ENCODE results near the gene ARHGAP4. TPM values are rescaled to one million over a fixed set of nuclear protein-coding genes. Genes with fewer than 3 reads are reported as not detected.

The ARHGAP4 gene
- 100 to 1,000 TPM; 155 to 276 TPM for total RNA-seq

- Mint-ChIP-seq H3K4me3 (peak within 1 kb of the TSS; percentile 89), H3K4me1 (ENCODE audit: low read depth in 2 of 2) (peaks cover 26 to 43% of the 10 kb centered on the region in 2 donors), H3K27ac (peak within 1 kb of the TSS; percentile 93 to 95), H3K27me3 (no peaks in the 10 kb centered on the region), H3K36me3 (no peaks in the 10 kb centered on the region), H3K9me3 (no peaks in the 10 kb centered on the region)
- DNase-seq (ENCODE audit: low spot score), result peak; percentile 78
- peak; percentile 25 to 39 for ATAC-seq
These were observed at the start of gene ARHGAP4 for GRCh38 chrX:153925739-153926551. ARHGAP4 (minus strand) TSS chrX:153926264; CDS start chrX:153926202, 62 bp downstream.

- Mint-ChIP-seq H3K9me3 (no peaks in the 10 kb centered on the region), H3K4me1 (ENCODE audit: low read depth in 2 of 2) (peaks cover 8 to 16% of the 10 kb centered on the region in 2 donors), H3K36me3 (no peaks in the 10 kb centered on the region), H3K4me3 (no peak overlapping the region), H3K27ac (peak overlapping the region; percentile 94 to 95), H3K27me3 (no peaks in the 10 kb centered on the region)
- ATAC-seq (no peak), DNase-seq (ENCODE audit: low spot score) (no peak)
These were observed 48.7 kb upstream of the ARHGAP4 start for GRCh38 chrX:153974726-153975286.

DNA sequence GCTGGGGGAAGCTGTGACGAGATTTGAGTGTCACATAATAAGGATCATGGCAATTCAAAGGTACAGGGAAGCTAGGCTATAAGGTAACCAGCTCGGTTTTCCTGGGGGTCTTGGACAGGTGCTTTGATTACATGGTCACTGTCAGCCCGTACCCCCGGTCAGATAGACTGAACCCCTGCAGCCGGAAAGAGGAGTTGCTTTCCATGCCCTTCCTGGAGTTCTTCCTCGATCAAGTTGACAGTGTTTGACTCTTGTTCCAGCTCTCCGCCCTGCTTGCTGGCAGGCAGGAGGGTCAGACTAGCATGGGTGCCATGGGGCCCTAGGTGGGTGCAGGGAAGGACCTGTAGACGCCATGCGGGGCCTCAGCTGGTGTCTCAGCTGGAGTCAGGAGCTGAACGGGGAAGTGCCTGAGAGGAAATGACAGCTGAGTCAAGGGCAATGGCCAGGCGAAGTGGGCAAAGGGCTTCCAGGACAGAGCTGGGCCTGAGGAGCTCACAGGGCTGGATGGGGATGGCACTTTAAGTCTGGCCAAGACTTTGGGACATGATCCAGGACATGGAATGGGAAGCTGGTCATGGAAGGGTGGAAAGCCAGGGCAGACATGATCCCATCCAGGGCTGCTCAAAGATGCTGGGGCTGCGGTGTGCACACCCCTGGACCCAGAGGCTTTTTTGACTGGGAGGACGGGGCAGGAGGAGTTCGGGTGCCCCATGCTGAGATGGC is 48.1 kb upstream of the ARHGAP4 start:
- no peaks in the 10 kb centered on the region for H3K9me3 Mint-ChIP-seq
- DNase-seq (ENCODE audit: low spot score), result no peak
- no peaks in the 10 kb centered on the region for H3K36me3 Mint-ChIP-seq
- no peaks in the 10 kb centered on the region for H3K27me3 Mint-ChIP-seq
- H3K4me1 Mint-ChIP-seq (ENCODE audit: low read depth in 2 of 2), result peaks cover 8 to 20% of the 10 kb centered on the region in 2 donors
- peak overlapping the region; percentile 94 to 95 for H3K27ac Mint-ChIP-seq
- H3K4me3 Mint-ChIP-seq, result peak overlapping the region; percentile 87
- no peak for ATAC-seq

DNA sequence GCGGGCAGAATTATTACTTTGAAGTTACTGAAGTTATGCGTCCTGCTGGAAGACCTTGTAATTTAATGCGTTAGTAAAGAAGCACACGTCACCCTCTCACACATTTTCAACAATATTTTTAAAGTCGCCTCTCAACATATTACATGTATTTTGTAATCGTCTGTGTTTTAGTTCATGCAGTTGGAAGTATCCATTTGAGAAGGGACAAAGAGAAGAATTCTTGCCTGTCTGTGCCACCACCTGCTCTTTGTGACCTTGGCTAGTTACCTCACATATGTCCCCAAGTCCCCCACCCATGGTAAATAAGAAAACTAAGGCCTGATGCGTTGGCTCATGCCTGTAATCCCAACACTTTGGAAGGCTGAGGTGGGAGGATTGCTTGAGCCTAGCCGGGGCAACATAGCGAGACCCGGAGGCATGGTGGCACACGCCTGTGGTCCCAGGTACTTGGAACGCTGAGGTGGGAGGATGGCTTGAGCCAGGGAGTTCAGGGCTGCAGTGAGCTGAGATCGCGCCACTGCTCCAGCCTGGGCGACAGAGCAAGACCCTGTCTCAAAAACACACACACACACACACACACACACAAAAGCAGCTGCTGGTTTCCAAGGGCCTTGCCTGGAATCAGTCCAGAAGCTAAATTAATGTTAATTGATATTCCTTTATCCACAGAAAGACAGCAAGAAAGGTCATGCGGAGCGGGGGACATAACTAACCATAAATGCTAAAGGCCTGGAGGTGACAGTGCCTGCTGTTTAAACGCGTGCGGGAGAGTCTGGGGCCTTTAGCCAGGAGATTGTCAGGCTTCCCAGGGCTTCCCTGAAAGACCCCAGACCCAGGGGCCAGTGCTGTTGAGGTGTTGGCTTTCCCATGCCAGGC is 47.3 kb upstream of the ARHGAP4 start:
- peak overlapping the region; percentile 94 to 95 for H3K27ac Mint-ChIP-seq
- peaks cover 9 to 20% of the 10 kb centered on the region in 2 donors for H3K4me1 Mint-ChIP-seq (ENCODE audit: low read depth in 2 of 2)
- ATAC-seq (no peak), DNase-seq (ENCODE audit: low spot score) (no peak)
- H3K36me3 Mint-ChIP-seq, result no peaks in the 10 kb centered on the region
- no peaks in the 10 kb centered on the region for H3K27me3 Mint-ChIP-seq
- H3K4me3 Mint-ChIP-seq, result peak overlapping the region; percentile 87
- H3K9me3 Mint-ChIP-seq, result no peaks in the 10 kb centered on the region

GRCh38 chrX:153972368-153973126 is 46.5 kb upstream of the ARHGAP4 start, which contains the start of gene TMEM187:
TMEM187 (plus strand) TSS chrX:153972754; CDS start chrX:153982063, 9,309 bp downstream.
- Mint-ChIP-seq H3K4me3 (peak within 1 kb of the TSS; percentile 97), H3K27ac (peak within 1 kb of the TSS; percentile 99 to 100), H3K36me3 (peaks cover 7% of the 10 kb centered on the region), H3K4me1 (ENCODE audit: low read depth in 2 of 2) (peaks cover 17 to 27% of the 10 kb centered on the region in 2 donors), H3K27me3 (no peaks in the 10 kb centered on the region), H3K9me3 (no peaks in the 10 kb centered on the region)
- peak; percentile 75 to 82 for ATAC-seq
- peak; percentile 93 for DNase-seq (ENCODE audit: low spot score)

GRCh38 chrX:153971450-153972367 is 45.6 kb upstream of the ARHGAP4 start, which contains the start of gene HCFC1:
HCFC1 (minus strand) TSS chrX:153971818; CDS start chrX:153970840, 978 bp downstream.
- peak within 1 kb of the TSS; percentile 97 for H3K4me3 Mint-ChIP-seq
- H3K4me1 Mint-ChIP-seq (ENCODE audit: low read depth in 2 of 2), result peaks cover 23 to 35% of the 10 kb centered on the region in 2 donors
- peak within 1 kb of the TSS; percentile 99 to 100 for H3K27ac Mint-ChIP-seq
- DNase-seq (ENCODE audit: low spot score) (peak; percentile 94), ATAC-seq (peak; percentile 61 to 76)
- H3K9me3 Mint-ChIP-seq, result no peaks in the 10 kb centered on the region
- H3K36me3 Mint-ChIP-seq, result peaks cover 9% of the 10 kb centered on the region
- no peaks in the 10 kb centered on the region for H3K27me3 Mint-ChIP-seq

DNA sequence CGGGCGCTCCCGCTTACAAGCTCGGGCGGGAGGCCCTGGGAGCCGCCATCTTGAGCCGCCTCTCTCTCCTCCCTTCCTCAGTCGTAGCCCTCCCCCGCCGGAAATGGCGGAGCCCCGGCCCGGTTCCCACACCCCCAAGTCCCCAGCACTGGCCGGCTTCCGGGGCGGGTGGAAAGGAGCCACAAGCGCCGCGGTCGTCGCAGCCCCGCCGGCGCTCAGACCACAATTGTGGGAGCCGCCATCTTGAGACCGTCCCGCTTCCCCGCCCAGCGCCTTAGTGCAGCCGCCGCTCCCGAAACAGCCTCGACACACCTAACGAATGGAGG is 45.0 kb upstream of the ARHGAP4 start:
- Mint-ChIP-seq H3K27me3 (no peaks in the 10 kb centered on the region), H3K36me3 (peaks cover 9% of the 10 kb centered on the region), H3K4me3 (peak overlapping the region; percentile 97), H3K27ac (peak overlapping the region; percentile 99 to 100), H3K9me3 (no peaks in the 10 kb centered on the region), H3K4me1 (ENCODE audit: low read depth in 2 of 2) (peaks cover 28 to 40% of the 10 kb centered on the region in 2 donors)
- peak; percentile 68 to 78 for ATAC-seq
- peak; percentile 95 for DNase-seq (ENCODE audit: low spot score)

- H3K4me3 Mint-ChIP-seq, result peak overlapping the region; percentile 97
These were observed 44.5 kb upstream of the ARHGAP4 start for GRCh38 chrX:153970357-153971123.

GRCh38 chrX:153969904-153970356 is 43.9 kb upstream of the ARHGAP4 start:
- H3K4me3 Mint-ChIP-seq, result peak overlapping the region; percentile 97
- peak overlapping the region; percentile 96 to 100 for H3K27ac Mint-ChIP-seq
- DNase-seq (ENCODE audit: low spot score), result no peak
- H3K36me3 Mint-ChIP-seq, result peaks cover 9% of the 10 kb centered on the region
- no peaks in the 10 kb centered on the region for H3K9me3 Mint-ChIP-seq
- H3K27me3 Mint-ChIP-seq, result no peaks in the 10 kb centered on the region
- H3K4me1 Mint-ChIP-seq (ENCODE audit: low read depth in 2 of 2), result peaks cover 30 to 47% of the 10 kb centered on the region in 2 donors
- ATAC-seq, result no peak

More at GRCh38 chrX:153970357-153971123, 44.5 kb upstream of the ARHGAP4 start:
- Mint-ChIP-seq H3K27ac (peak overlapping the region; percentile 99 to 100), H3K36me3 (peaks cover 9% of the 10 kb centered on the region), H3K9me3 (no peaks in the 10 kb centered on the region), H3K27me3 (no peaks in the 10 kb centered on the region), H3K4me1 (ENCODE audit: low read depth in 2 of 2) (peaks cover 30 to 42% of the 10 kb centered on the region in 2 donors)
- ATAC-seq (peak; percentile 0), DNase-seq (ENCODE audit: low spot score) (no peak)

- Mint-ChIP-seq H3K27ac (peak overlapping the region; percentile 94 to 96), H3K4me1 (ENCODE audit: low read depth in 2 of 2) (peaks cover 26 to 42% of the 10 kb centered on the region in 2 donors), H3K4me3 (peak overlapping the region; percentile 97), H3K9me3 (no peaks in the 10 kb centered on the region), H3K27me3 (no peaks in the 10 kb centered on the region), H3K36me3 (peaks cover 9% of the 10 kb centered on the region)
- ATAC-seq (no peak), DNase-seq (ENCODE audit: low spot score) (no peak)
These were observed 43.2 kb upstream of the ARHGAP4 start for GRCh38 chrX:153969125-153969903.

Measured in natural killer cell treated with Interleukin-12 subunit alpha and Interleukin-12 subunit beta and Interleukin-15 and Interleukin-18, amount 100 ng/mL, for 72 hours (primary cell).